ENCODE measurements around the gene AHRR.

The AHRR gene

DNA sequence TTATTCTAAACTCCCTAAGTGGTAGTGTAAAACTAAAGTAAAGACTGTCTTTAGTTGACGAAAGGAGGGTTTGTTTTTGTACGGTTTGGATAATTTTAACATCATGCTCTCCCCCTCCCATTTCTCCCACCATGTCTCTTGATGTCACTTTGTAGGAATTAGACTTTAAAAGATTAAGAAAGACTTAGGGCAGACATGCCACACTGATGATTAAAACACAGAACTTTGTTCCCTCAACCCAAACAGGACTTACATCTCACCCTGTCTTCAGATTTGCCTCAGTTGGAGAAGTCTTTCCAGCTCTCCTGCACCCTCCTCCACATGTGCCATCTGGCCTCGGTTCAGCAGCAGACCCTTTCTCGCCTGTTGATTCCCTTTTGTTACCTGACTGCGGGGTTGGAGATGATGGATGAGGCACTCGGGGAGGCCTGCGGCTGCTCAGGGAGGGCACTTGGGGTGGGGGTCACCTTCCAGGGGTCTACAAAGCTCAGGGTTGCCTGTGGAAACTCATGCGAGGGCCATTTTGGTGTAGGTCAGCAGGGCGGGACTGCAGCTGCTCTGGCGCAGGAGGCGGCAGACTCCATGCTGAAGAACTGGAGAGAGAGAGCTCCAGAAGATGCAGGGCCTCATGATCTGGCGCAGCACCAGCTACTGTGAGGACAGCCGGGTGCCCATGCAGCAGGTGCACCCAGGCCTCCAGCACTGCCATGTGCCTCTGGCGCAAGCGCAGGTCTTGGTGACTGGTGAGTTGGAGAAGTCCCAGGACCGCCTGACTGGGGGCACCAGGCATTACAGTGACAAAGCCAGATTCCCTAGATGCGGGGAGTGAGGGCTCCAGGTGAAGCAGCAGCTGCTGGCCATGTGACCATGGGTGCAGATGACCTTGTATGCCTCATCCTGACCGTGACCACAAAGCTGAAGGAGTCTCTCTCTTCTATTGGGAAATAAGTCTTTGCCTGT, 96.9 kb downstream of the AHRR start:
- peaks cover 23% of the 10 kb centered on the region for H3K36me3 Mint-ChIP-seq
- H3K27ac Mint-ChIP-seq, result no peak overlapping the region
- DNase-seq (ENCODE audit: low spot score in 2 of 2), result no peak
- H3K9me3 Mint-ChIP-seq, result no peaks in the 10 kb centered on the region
- peaks cover 36% of the 10 kb centered on the region for H3K4me1 Mint-ChIP-seq
- H3K4me3 Mint-ChIP-seq, result no peak overlapping the region
- no peak for ATAC-seq

DNA sequence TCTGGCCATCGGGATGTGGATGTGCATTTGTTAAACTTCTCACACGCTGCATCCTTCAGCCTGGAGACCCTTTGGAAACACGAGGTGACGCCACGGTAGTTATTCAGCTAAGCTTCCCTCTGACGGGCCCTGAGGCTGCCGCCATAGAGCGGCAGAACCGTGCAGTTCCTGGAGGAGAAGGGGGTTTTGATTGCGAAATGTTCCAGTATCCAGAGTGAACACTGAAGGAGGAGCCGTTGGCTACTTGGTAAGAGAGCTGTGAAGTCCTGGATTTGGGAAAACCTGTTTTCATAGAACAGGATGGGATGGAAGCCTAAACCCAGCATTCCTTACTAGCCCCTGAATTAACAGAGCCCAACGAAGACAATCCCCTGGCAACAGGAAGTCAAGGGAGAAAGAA, 98.5 kb downstream of the AHRR start:
- Mint-ChIP-seq H3K27ac (peak overlapping the region; percentile 68), H3K4me3 (no peak overlapping the region), H3K4me1 (peaks cover 36% of the 10 kb centered on the region), H3K36me3 (peaks cover 12% of the 10 kb centered on the region), H3K9me3 (no peaks in the 10 kb centered on the region)
- ATAC-seq (no peak), DNase-seq (ENCODE audit: low spot score in 2 of 2) (no peak)

GRCh38 chr5:420632-421286, 99.2 kb downstream of the AHRR start:
- no peak for DNase-seq (ENCODE audit: low spot score in 2 of 2)
- Mint-ChIP-seq H3K4me3 (no peak overlapping the region), H3K36me3 (peaks cover 9% of the 10 kb centered on the region), H3K27ac (no peak overlapping the region), H3K9me3 (no peaks in the 10 kb centered on the region), H3K4me1 (peaks cover 36% of the 10 kb centered on the region)
- no peak for ATAC-seq

- H3K27ac Mint-ChIP-seq, result no peak overlapping the region
- H3K9me3 Mint-ChIP-seq, result no peaks in the 10 kb centered on the region
- DNase-seq (ENCODE audit: low spot score in 2 of 2) (no peak), ATAC-seq (no peak)
- no peak overlapping the region for H3K4me3 Mint-ChIP-seq
- H3K4me1 Mint-ChIP-seq, result peaks cover 36% of the 10 kb centered on the region
- H3K36me3 Mint-ChIP-seq, result peaks cover 12% of the 10 kb centered on the region
Observed at GRCh38 chr5:421287-421880, 99.9 kb downstream of the AHRR start.

- Mint-ChIP-seq H3K9me3 (no peaks in the 10 kb centered on the region), H3K4me1 (peaks cover 33% of the 10 kb centered on the region), H3K4me3 (no peak overlapping the region), H3K36me3 (peaks cover 17% of the 10 kb centered on the region), H3K27ac (no peak overlapping the region)
- no peak for DNase-seq (ENCODE audit: low spot score in 2 of 2)
- no peak for ATAC-seq
Observed at GRCh38 chr5:421901-422300, 100.4 kb downstream of the AHRR start.

DNA sequence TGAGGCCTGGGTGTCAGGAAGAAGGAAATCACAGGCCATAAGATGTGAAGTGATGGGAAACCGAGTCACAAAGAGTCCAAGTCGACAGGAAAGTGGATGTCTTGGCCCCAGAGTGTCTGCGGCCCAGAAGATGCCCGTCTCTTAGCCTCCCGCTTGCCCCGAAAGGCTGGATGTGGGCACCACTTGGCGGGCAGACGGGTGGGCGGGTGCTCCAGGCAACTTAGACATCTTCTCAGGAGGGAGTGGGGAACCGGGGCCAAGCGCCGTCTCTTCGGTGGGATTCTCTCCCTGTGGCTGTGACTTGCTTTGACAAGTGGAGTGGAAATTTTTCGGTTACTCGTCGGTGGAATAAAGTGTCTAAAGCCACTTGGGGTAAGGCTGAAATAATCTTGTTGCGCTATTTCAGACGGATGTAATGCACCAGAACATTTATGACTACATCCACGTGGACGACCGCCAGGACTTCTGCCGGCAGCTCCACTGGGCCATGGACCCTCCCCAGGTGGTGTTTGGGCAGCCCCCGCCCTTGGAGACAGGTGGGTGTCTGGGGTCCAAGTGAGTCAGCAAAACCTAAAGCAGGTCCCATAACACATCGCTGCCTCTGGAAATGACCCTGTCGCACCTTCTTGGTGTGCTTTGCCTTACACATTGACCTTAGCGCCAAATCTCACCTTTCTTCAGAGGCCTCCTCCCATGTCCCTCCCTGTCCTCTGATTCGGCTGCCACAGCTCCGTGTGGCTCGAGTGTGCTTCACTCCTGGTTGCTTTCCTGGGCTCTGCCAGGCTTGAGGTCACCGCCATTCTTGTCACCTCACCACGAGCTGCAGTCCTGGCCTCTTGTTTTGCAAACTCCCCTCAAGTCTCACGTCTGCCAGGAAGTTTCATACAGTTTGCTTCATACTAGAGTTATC, 101.1 kb downstream of the AHRR start:
- no peak for ATAC-seq
- H3K4me1 Mint-ChIP-seq, result peaks cover 32% of the 10 kb centered on the region
- H3K4me3 Mint-ChIP-seq, result no peak overlapping the region
- peaks cover 20% of the 10 kb centered on the region for H3K36me3 Mint-ChIP-seq
- DNase-seq (ENCODE audit: low spot score in 2 of 2), result no peak
- no peak overlapping the region for H3K27ac Mint-ChIP-seq
- no peaks in the 10 kb centered on the region for H3K9me3 Mint-ChIP-seq

DNA sequence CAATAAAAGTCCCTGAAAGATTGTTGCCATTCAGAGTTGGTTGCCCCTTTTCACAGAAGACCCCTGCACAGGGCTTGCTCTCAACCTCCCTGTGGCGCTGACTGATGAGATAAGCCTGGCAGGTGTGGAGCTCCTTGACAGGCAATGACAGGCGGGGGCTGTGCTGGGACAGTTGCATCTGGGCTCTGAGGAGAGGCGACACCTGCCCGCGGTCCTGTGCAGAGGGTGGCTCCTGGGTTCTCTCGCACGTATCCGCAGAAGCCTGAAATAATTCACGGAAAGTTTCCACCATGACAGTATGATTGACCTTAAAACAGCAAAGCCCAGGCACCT, 101.7 kb downstream of the AHRR start:
- peaks cover 20% of the 10 kb centered on the region for H3K36me3 Mint-ChIP-seq
- no peak overlapping the region for H3K27ac Mint-ChIP-seq
- DNase-seq (ENCODE audit: low spot score in 2 of 2) (no peak), ATAC-seq (no peak)
- no peaks in the 10 kb centered on the region for H3K9me3 Mint-ChIP-seq
- no peak overlapping the region for H3K4me3 Mint-ChIP-seq
- peaks cover 32% of the 10 kb centered on the region for H3K4me1 Mint-ChIP-seq

DNA sequence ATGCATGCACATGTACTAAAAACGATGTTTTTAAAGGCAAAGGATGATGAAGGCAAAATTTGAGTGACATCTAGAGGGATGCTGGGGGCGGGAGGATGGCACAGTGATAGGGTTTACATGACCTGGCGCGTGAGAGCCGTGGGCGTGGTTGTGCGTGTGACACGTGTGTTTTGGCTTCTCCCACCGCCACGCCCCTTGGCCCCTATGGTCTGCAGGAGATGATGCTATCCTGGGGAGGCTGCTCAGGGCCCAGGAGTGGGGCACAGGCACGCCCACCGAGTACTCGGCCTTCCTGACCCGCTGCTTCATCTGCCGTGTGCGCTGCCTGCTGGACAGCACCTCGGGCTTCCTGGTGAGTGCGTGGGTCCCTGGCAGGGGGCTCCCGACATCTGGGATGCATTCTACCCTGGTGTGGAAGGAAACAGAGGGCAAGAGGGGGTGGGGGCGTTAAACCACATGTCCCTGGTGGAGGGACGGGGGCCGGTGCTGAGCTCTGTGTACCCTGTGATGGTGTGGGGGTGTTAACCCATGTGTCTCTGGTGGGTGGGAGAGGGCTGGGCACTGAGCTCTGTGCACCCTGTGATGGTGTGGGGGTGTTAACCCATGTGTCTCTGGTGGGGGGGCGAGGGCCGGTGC, 102.2 kb downstream of the AHRR start:
- Mint-ChIP-seq H3K4me3 (no peak overlapping the region), H3K36me3 (peaks cover 20% of the 10 kb centered on the region), H3K4me1 (peaks cover 32% of the 10 kb centered on the region), H3K27ac (peak overlapping the region; percentile 34), H3K9me3 (no peaks in the 10 kb centered on the region)
- DNase-seq (ENCODE audit: low spot score in 2 of 2), result no peak
- peak; percentile 59 for ATAC-seq

DNA sequence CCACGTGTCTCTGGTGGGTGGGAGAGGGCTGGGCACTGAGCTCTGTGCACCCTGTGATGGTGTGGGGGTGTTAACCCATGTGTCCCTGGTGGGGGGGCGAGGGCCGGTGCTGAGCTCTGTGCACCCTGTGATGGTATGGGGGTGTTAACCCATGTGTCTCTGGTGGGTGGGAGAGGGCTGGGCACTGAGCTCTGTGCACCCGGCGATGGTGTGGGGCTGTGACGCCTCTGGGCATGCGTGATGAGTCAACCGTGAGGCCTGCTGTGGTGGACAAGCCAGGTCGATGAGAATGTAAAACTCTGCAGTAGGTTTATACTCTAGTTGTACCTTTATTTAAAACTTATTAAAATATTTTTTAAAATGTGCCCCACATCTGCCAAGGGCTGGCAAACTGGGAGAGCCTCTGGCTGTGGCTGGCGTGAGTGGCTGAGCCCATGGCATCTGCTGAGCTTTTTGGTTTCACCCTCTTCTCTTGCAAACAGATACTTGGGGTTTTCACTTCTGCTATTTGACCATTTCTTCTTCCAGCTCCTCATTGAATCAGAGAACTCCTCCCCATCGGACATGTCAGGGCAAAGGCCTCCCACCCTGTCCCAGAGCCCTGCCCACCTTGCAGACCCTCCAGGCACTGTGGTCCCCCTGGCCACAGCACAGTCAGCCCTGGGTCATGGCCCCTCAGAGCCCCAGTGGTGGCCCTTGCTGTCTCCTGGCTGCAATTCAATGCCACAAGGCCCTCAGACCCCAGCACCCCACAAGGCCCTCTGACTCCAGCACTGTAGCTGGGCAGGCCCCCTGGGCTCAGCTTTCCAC, 103.0 kb downstream of the AHRR start:
- no peaks in the 10 kb centered on the region for H3K9me3 Mint-ChIP-seq
- H3K36me3 Mint-ChIP-seq, result peaks cover 20% of the 10 kb centered on the region
- H3K4me3 Mint-ChIP-seq, result no peak overlapping the region
- DNase-seq (ENCODE audit: low spot score in 2 of 2) (no peak), ATAC-seq (no peak)
- H3K27ac Mint-ChIP-seq, result peak overlapping the region; percentile 34
- H3K4me1 Mint-ChIP-seq, result peaks cover 32% of the 10 kb centered on the region

GRCh38 chr5:425714-426113, 104.2 kb downstream of the AHRR start:
- Mint-ChIP-seq H3K4me3 (no peak overlapping the region), H3K9me3 (no peaks in the 10 kb centered on the region), H3K4me1 (peaks cover 42% of the 10 kb centered on the region), H3K36me3 (peaks cover 29% of the 10 kb centered on the region), H3K27ac (no peak overlapping the region)
- no peak for DNase-seq (ENCODE audit: low spot score in 2 of 2)
- no peak for ATAC-seq

DNA sequence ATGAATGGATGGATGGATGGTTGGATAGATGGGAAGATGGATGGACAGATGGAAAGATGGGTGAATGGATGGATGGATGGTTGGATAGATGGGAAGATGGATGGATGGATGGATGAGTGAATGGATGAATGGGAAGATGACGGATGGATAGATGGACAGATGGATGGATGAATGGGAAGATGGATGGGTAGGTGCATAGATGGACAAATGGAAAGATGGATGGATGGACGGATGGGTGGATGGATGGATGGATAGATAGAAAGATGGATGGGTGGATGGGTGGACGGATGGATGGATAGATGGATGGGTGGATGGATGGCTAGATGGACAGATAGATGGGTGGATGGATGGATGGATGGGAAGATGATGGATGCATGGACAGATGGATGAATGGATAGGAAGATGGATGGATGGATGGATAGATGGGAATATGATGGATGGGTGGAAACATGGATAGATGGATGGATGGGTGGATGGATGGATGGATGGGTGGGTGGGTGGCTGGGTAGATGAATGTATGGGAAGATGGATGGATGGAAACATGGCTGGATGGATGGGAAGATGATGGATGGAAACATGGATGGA, 105.0 kb downstream of the AHRR start:
- Mint-ChIP-seq H3K4me3 (no peak overlapping the region), H3K27ac (no peak overlapping the region), H3K4me1 (peaks cover 47% of the 10 kb centered on the region), H3K36me3 (peaks cover 29% of the 10 kb centered on the region), H3K9me3 (no peaks in the 10 kb centered on the region)
- ATAC-seq (no peak), DNase-seq (ENCODE audit: low spot score in 2 of 2) (no peak)

DNA sequence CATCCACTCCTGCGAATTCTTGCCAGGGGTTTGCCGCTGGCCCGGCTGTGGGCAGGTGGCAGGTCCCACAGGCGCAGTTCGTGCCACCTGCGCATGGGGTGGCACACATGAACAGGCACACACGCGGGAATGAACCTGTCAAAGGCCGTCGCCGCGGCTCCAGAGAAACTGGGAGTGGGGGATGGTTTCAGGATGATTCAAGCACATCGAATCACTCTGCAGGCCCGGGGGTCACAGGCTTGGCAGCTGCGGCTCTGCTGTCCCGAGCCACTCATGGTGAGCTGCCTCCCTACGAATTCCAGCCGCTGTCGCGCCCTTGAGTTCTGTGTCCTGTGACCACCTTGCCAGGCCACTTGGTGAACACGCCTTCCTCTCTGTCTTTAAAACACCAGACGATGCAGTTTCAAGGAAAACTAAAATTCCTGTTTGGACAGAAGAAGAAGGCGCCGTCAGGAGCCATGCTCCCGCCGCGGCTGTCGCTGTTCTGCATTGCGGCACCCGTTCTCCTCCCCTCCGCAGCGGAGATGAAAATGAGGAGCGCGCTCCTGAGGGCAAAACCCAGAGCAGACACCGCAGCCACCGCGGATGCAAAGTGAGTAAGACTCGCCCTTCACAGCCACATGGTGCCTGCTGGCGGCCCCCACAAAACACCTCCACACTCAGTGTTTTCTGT, 106.0 kb downstream of the AHRR start:
- H3K4me3 Mint-ChIP-seq, result no peak overlapping the region
- H3K36me3 Mint-ChIP-seq, result peaks cover 35% of the 10 kb centered on the region
- H3K9me3 Mint-ChIP-seq, result no peaks in the 10 kb centered on the region
- H3K4me1 Mint-ChIP-seq, result peaks cover 41% of the 10 kb centered on the region
- no peak for DNase-seq (ENCODE audit: low spot score in 2 of 2)
- no peak for ATAC-seq
- H3K27ac Mint-ChIP-seq, result no peak overlapping the region

- DNase-seq (ENCODE audit: low spot score in 2 of 2), result no peak
- peaks cover 35% of the 10 kb centered on the region for H3K4me1 Mint-ChIP-seq
- no peak overlapping the region for H3K27ac Mint-ChIP-seq
- H3K9me3 Mint-ChIP-seq, result no peaks in the 10 kb centered on the region
- H3K36me3 Mint-ChIP-seq, result peaks cover 36% of the 10 kb centered on the region
- ATAC-seq, result no peak
- H3K4me3 Mint-ChIP-seq, result no peak overlapping the region
Observed at GRCh38 chr5:428219-428618, 106.7 kb downstream of the AHRR start.

All from stimulated activated effector memory CD8-positive, alpha-beta T cell treated with anti-CD3 and anti-CD28 coated beads, Interleukin-12 subunit alpha, Interleukin-12 subunit beta, amount 100 ng/mL, for 72 hours (primary cell).